ENCODE measurements around the gene MRPL36.

Gene MRPL36

GRCh38 chr5:1804001-1804690 is 4.5 kb upstream of the MRPL36 start:
- H3K4me3 ChIP-seq (ENCODE audit: low read depth, low read length) = no peak overlapping the region
- TF ChIP-seq CTCF (IDR thresholded peaks at IDR 0.05; ENCODE audit: borderline replicate concordance, insufficient read depth, low read depth, low read length) = no peak

DNA sequence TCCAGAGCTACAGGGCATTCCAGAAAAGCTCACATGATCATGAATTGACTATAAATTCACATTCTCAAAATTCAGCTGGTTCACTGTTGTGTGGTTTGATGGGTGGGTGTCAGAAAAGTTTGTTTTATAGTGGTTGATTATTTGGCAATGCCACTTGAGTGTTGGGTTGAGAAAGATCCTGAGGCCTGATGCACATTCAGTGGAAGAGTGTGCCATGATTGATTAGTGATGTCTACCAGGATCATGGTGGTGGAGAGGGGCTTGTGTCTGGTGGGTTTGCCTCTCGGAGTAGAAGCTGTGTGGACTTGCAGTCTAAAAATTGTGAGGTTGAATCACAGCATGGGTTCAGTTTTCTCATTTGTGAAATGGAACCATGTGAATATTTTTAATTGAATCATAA is 3.6 kb upstream of the MRPL36 start:
- TF ChIP-seq CTCF (IDR thresholded peaks at IDR 0.05; ENCODE audit: borderline replicate concordance, insufficient read depth, low read depth, low read length) = no peak
- no peak overlapping the region for H3K4me3 ChIP-seq (ENCODE audit: low read depth, low read length)

DNA sequence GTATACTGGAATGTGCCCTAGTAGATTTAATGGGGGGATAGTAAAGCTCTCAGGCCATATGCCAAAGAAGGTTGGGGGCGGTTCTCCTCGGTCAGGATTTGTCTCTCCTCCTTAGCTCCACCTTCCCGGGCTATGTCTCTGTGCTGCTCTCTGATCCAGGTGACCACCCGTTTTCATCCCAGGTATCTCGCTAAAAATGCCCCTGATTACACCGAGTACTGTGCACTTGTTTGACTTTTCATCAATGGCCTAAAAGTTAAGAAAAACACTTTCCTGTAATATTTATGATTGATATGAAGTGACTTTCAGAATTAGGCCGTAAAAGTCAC is 2.3 kb upstream of the MRPL36 start:
- peak overlapping the region; percentile 87 for H3K4me3 ChIP-seq (ENCODE audit: low read depth, low read length)
- no peak for TF ChIP-seq CTCF (IDR thresholded peaks at IDR 0.05; ENCODE audit: borderline replicate concordance, insufficient read depth, low read depth, low read length)

- no peak for TF ChIP-seq CTCF (IDR thresholded peaks at IDR 0.05; ENCODE audit: borderline replicate concordance, insufficient read depth, low read depth, low read length)
These were observed 1.8 kb upstream of the MRPL36 start, which contains the start of gene NDUFS6 for GRCh38 chr5:1801222-1801966. Gene NDUFS6 (plus strand): TSS chr5:1801407. CDS start chr5:1801418, 11 bp downstream.

DNA sequence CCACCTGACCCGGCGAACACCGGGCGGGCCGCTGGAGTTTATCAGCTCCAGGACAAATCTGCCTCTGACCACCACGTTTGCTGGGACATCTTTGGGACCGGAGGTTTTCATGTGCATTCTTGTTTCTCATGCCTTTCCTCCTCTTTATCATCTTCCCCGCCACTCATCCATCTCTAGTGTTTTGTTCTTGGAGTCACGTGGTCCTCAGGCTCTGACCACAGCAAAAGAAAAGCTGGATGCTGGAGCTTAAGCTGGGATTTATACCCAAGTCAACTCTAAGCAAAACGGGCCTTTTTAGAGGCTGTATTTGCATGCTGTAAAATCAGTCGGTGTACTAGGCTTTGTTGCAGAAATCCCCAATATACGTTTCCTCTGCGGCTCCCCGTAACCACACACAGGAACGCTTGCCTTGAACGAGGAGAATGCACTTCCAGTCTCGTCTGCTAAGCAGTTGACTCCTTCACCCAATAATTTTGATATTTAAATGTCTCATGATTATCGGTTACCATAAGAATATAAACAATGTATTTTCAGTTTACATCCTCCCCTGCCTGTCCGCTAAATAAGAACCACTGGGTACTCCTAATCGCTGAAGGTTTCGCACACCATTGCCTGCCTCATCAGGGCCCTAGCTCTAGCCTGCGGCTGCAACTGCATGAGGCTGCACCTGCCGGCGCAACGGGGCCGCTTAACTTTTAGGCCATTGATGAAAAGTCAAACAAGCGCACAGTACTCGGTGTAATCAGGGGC is 1.0 kb upstream of the MRPL36 start:
- no peak for TF ChIP-seq CTCF (IDR thresholded peaks at IDR 0.05; ENCODE audit: borderline replicate concordance, insufficient read depth, low read depth, low read length)
- H3K4me3 ChIP-seq (ENCODE audit: low read depth, low read length) = peak overlapping the region; percentile 87

More at GRCh38 chr5:1801222-1801966, 1.8 kb upstream of the MRPL36 start, which contains the start of gene NDUFS6:
- H3K4me3 ChIP-seq (ENCODE audit: low read depth, low read length) = peak within 1 kb of the TSS; percentile 87

DNA sequence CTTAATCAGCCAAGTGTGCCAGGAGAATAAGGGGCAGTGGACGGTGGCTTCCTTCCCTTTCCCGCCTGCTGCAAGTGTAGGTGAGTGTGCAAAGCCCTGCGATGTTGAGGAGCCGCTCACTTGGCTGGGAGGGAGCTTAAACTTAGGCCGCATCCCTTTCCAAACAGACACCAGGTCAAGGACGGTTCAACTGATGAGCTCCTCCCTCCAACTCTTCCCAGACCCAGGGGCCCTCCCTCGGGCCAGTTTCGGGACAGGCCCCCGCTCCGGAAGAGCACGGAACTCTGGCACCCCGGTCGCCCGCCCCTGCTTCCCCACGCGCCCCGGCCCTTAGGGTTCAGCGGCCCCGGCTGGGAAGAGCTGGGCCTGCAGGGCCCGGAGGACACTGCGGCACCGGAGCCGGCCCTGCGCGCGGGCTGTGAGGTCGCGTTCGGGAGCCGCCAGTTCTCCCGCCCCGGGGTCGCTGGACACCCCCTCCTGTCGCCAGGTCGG is 481 bp downstream of the MRPL36 start:
- no peak for TF ChIP-seq CTCF (IDR thresholded peaks at IDR 0.05; ENCODE audit: borderline replicate concordance, insufficient read depth, low read depth, low read length)
- H3K4me3 ChIP-seq (ENCODE audit: low read depth, low read length) = peak overlapping the region; percentile 87

- peak overlapping the region; percentile 87 for H3K4me3 ChIP-seq (ENCODE audit: low read depth, low read length)
These were observed 1.0 kb downstream of the MRPL36 start for GRCh38 chr5:1798589-1798988.

Measured in GM12875 (cell line).